Testis (tissue), 3 donors: ENCODE results near the gene SH3RF2. TPM values are rescaled to one million over a fixed set of nuclear protein-coding genes. Genes with fewer than 3 reads are reported as not detected.

Source experiments
- DNase-seq: peaks from one replicate; pipeline ENCODE4 v3.0.0-alpha.2; 2019
- H3K27ac ChIP-seq, 2 donors: fragments of 200-600 bp; sonication (generic); one replicate each; pipeline ENCODE4 v1.5.1; 2019
- H3K27me3 ChIP-seq: fragments of 200-600 bp; sonication (generic); one replicate; pipeline ENCODE4 v1.5.1; 2019
- H3K36me3 ChIP-seq: fragments of 200-600 bp; sonication (generic); one replicate; pipeline ENCODE4 v1.5.1; 2017; ENCODE audit warnings: low read depth; ENCODE audit errors: missing control alignments
- H3K4me1 ChIP-seq: fragments of 200-600 bp; sonication (generic); one replicate; pipeline ENCODE4 v1.5.1; 2019
- H3K4me3 ChIP-seq, 2 donors: fragments of 200-600 bp; sonication (generic); one replicate each; pipeline ENCODE4 v1.5.1; 2017 to 2019
- H3K9me3 ChIP-seq: fragments of 200-600 bp; sonication (generic); one replicate; pipeline ENCODE4 v1.5.1; 2017
- CTCF ChIP-seq, 3 experiments: fragments of 450-650 bp in 2 of 3; fragments of 200-600 bp in 1 of 3; sonication (generic) in 1 of 3; IDR thresholded peaks; one replicate each; pipeline ENCODE4 v1.5.1; 2016 to 2019; ENCODE audit warnings: antibody characterized with exemption in 3 of 3, mild to moderate bottlenecking in 2 of 3, moderate library complexity in 1 of 3
- POLR2A ChIP-seq: fragments of 450-650 bp; IDR thresholded peaks from one replicate; pipeline ENCODE4 v1.6.1; 2017; ENCODE audit warnings: antibody characterized with exemption, mild to moderate bottlenecking, moderate library complexity
- WGBS, 2 donors: methylation state at CpG; one replicate each; pipeline ENCODE4 v1.1.5; 2018; 5-methylcytosine and 5-hydroxymethylcytosine counted together
- intact Hi-C: fragments of 100-400 bp; cut with DNase I; formaldehyde crosslinking; loops from one replicate; pipeline ENCODE4 v1.15.1; 2023; ENCODE audit warnings: low total_unique reads
- polyA plus RNA-seq: library from polyadenylated mRNA; stranded (reverse); fragments of 350-450 nt; fragmentation: Illumina TruSeq; extraction: RNeasy Lipid Tissue Mini Kit (QIAGEN cat#74804); gene quantifications from one replicate; pipeline ENCODE4 v1.2.3, GENCODE V29; 2014; ENCODE audit warnings: low read depth, low replicate concordance; ENCODE audit not compliant: insufficient read depth
- total RNA-seq, 2 donors: library from RNA; depleted of rRNA; stranded (reverse); fragments of >200 nt; gene quantifications; one replicate each; pipeline ENCODE4 v1.2.3, GENCODE V29; 2016

SH3RF2 gene
- total and polyA plus RNA-seq, 3 donors from 2014 or later = 127 to 416 (median 378) TPM

DNA sequence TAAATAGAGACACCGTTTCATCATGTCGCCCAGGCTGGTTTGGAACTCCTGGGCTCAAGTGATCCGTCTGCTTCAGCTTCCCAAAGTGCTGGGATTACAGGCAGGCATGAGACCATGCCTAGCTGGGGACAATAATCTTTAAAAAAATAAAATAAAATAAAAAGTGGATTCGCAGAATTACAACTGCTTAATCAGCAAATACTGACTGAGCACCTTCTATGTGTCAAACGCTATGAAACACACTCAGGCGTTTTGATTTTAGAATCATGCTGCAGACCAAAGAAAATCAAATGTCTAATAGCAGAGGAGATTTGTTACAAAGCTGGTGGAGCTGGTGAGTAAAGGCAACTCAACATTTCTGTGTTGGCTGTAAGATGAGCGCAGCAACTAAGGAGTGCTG lies 22.7 kb upstream of the SH3RF2 start:
- intact Hi-C loops = no loop called here
- H3K9me3 ChIP-seq = no peaks in the 10 kb centered on the region
- no peaks in the 10 kb centered on the region for H3K4me1 ChIP-seq
- H3K4me3 ChIP-seq = no peak overlapping the region
- no peaks in the 10 kb centered on the region for H3K36me3 ChIP-seq
- no peak overlapping the region for H3K27ac ChIP-seq
- no peaks in the 10 kb centered on the region for H3K27me3 ChIP-seq
- no peak for DNase-seq
- TF ChIP-seq CTCF (IDR thresholded peaks at IDR 0.05) = no peak
- TF ChIP-seq POLR2A = no peak
- WGBS, 2 donors = 93% methylated on average over 7 of the region's 7 CpGs

- Histone ChIP-seq H3K27me3 (no peaks in the 10 kb centered on the region), H3K27ac (no peak overlapping the region), H3K36me3 (no peaks in the 10 kb centered on the region), H3K9me3 (no peaks in the 10 kb centered on the region), H3K4me1 (no peaks in the 10 kb centered on the region), H3K4me3 (no peak overlapping the region)
- DNase-seq = no peak
- WGBS, 2 donors = 78 to 85% methylated on average over 7 of the region's 7 CpGs
- TF ChIP-seq CTCF (IDR thresholded peaks at IDR 0.05) (no peak), POLR2A (no peak)
- intact Hi-C loops = no loop called here
These were observed 20.3 kb upstream of the SH3RF2 start for GRCh38 chr5:145915970-145916638.

DNA sequence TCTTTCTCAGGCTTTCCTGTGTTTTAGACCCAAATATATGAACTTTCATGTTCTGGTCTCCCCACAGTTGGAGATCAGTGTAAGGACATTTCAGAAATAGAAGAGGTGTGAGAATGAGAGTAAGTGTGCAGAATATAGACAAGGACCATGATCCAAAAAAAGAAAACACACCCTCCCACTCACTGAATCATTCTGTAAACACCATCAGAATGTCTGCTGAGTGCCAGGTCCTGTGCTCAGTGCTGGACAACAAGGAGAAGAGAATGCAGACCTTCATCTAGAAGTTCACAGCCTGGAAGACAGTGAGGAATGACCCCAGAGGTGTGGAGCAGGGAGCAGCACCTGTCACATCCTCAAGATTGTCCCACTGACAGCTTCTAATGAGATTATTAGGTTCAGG lies 19.1 kb upstream of the SH3RF2 start:
- no peak for TF ChIP-seq CTCF (IDR thresholded peaks at IDR 0.05)
- no peaks in the 10 kb centered on the region for H3K36me3 ChIP-seq
- no peaks in the 10 kb centered on the region for H3K4me1 ChIP-seq
- H3K4me3 ChIP-seq = no peak overlapping the region
- intact Hi-C loops = no loop called here
- H3K27me3 ChIP-seq = no peaks in the 10 kb centered on the region
- no peak for DNase-seq
- H3K9me3 ChIP-seq = no peaks in the 10 kb centered on the region
- H3K27ac ChIP-seq = no peak overlapping the region

GRCh38 chr5:145918397-145918796 lies 18.0 kb upstream of the SH3RF2 start:
- Histone ChIP-seq H3K4me3 (no peak overlapping the region), H3K9me3 (no peaks in the 10 kb centered on the region), H3K27me3 (no peaks in the 10 kb centered on the region), H3K27ac (no peak overlapping the region), H3K36me3 (no peaks in the 10 kb centered on the region), H3K4me1 (no peaks in the 10 kb centered on the region)
- TF ChIP-seq POLR2A (no peak), CTCF (IDR thresholded peaks at IDR 0.05) (no peak)
- DNase-seq = no peak
- WGBS, 2 donors = 78 to 88% methylated on average over 2 of the region's 2 CpGs
- intact Hi-C loops = no loop called here

- TF ChIP-seq POLR2A (no peak), CTCF (IDR thresholded peaks at IDR 0.05) (no peak)
- no peaks in the 10 kb centered on the region for H3K27me3 ChIP-seq
- H3K27ac ChIP-seq = no peak overlapping the region
- no peak for DNase-seq
- H3K9me3 ChIP-seq = no peaks in the 10 kb centered on the region
- intact Hi-C loops = no loop called here
- WGBS, 2 donors = 82 to 87% methylated on average over 6 of the region's 6 CpGs
- H3K36me3 ChIP-seq = no peaks in the 10 kb centered on the region
- H3K4me1 ChIP-seq = no peaks in the 10 kb centered on the region
- no peak overlapping the region for H3K4me3 ChIP-seq
These were observed 17.0 kb upstream of the SH3RF2 start for GRCh38 chr5:145919413-145919812.
